Activated CD4-positive, alpha-beta T cell treated with anti-CD3 and anti-CD28 coated beads, Interleukin-2, amount 50 U/mL, for 24 hours (primary cell): ENCODE data around the gene XKR7.

Experiments
- DNase-seq, 2 donors: peaks; one replicate each; pipeline ENCODE4 v3.0.0-alpha.2; 2020; ENCODE audit warnings: low read depth in 1 of 2, low spot score in 1 of 2

XKR7 gene

DNA sequence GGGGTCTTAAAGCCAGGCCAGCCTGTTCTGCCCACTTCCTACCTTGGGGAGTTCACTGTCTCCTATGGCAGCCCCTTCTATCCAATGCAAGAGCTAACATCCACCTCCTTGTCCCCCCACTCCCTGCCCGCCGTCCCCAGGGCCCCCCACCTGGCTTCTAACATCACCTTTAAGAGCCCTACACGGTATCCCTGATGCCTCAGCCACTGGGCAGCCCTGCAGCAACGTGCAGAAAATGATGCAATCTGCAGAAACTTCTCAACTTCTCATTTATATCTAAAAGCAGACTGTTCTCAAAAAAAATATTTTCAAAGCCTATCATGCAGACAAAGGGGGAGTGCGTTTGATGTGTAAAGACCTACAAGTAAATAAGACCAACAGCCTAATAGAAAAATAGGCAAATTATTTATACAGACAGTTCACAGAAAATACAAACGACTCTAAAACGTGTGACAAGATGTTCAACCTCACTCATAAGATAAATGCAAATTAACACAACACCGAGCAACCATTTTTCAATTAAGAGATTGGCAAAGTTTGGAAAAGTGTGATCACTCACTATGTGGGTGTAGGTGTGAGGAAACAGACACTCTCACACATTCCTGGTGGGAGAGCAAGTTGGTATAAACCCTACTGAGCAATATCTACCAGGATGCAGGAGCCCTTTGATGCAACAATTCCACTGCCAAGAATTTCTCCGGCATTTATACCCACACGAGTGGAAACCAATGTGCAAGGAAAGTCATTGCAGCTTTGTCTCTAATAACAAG lies 69.0 kb downstream of the XKR7 start:
- no peak for DNase-seq

DNA sequence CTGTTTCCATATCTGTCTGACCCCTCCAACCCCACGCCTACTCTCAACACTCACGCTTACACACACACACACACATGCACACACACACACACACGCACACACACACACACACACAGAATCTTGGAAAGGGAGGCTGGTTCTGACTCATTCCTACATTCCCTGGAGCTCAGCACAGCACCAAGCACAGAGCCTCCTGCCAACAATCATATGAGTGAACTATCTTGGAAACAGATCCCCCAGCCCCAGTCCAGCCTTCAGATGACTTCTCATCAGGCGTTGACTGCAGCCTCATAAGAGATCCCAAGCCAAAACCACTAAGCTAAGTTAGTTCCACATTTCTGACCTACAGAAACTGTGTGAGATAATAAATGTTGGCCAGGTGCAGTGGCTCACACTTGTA lies 70.0 kb downstream of the XKR7 start:
- DNase-seq: no peak

DNA sequence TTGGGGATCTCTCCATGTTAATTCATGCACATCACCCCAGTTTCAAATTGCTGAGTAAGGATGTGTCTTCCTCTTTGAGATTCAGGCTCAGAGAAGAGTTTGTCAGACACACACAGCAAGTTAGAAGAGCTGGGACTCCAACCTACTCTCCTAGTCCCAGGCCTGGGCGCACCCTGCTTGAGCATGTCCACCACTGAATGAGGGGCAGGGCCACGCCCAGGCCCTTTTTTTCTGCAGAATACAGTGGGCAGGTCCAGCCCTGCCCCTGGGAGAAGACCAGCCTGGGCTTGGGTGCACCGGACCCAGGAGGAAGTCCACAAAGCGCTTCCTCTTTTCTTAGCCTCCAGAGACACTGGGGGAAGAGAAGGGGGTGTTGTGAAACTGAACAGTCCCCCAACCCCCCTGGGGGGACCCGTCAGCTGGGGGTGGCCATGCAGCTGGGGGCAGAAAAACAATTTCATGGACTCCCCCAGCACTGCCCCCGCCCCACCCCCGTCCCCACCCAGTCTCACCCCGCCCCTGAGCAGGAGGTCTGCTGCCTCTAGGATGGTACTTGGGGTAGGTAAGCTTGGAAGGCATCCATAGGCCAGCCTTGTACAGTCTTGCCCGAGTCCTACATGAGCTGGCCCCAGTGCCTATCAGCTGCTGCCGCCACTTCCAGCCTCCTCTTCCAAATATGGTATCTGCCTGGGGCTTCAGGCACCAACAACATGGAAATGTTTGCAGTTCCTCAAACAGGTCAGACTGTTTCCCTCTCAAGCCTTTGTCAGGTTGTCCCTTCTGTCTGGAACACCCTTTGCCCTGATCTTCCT lies 72.4 kb downstream of the XKR7 start:
- DNase-seq: no peak

DNA sequence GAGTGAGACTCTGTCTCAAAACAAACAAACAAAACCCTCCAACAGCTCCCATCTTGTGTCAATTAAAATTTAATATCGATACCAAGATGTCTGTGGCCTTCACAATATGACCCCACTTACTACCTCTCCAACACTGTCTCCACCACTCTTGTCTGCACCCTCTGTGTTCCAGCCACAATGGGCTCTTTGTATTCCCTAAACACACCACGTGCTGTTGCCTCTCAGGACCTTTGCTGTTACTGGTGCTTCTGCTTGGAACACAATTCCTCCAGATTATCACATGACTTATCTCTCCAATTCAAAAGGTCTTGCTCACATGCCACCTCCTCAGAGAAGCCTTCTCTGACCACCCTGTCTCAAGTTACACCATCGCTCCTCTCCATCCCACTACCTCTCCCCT lies 78.0 kb downstream of the XKR7 start:
- no peak for DNase-seq

DNA sequence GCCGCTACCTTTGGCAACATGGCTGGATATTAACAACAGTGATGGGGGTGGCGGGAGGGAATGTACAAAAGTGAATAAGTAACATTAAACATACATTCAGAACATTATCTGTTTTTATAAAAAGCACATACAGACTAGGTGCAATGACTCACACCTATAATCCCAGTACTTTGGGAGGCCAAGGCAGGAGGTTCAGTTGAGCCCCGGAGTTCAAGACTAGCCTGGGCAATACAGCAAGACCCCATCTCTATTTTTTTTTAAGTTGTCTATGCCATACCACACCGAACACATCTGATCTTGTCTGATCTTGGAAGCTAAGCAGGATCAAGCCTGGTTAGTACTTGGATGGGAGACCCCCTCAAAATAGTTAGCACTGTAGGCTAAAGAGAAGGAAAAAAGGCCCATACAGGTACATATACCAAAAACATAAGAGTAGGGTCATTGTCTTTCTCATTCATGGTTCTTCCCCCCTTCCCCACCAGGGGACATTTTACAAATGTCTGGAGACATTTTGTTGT lies 82.4 kb downstream of the XKR7 start:
- DNase-seq: no peak

DNA sequence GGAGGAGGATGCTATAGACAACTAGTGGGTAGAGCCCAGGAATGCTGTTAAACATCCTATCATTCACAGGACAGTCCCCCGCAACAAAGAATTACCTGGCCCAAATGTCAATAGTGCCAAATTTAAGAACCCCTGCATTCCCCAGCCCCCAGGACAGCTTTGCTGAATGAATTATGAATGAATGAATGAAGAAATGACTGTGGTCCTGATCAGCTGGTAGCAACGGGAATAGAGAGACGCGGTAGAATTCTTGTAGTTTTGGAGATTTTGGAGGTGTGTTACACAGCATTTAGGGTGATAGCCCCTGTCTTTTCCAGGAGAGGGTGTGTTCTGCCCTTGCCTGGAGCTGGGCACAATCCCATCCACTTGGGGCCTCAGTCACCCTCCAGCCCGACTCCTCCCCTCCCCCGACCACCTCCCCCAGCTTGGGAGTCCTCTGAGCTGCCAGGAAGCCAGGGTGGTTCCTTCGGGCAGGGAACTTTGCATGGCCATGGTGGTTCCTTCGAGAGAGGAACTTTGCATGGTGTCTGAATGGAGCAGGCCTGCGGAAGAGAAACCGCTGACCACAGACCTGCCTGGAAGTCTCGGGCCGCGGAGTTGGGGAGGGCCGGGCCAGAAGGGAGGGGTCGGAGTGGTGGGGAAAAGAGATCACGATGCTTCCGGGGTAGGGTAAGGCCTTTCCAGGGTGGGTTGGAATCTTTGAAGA lies 83.1 kb downstream of the XKR7 start:
- no peak for DNase-seq

DNA sequence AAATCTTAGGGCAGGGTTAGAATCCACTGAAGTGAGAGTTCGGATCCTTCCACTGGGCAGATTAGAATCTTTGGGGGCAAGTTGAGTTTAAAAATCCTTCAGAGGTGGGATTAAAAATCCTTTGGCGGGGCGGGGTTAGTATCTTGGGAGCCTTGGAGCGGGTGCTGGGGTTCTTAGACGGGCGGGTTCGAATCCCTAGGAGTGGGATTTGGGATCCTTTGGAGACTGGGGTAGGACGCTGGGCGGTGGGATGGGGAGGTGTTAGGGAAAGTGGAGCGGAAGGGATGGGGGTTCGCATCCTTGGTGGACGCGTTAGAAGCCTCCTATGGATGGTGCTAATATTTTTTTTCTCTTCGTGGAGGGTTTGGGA lies 83.8 kb downstream of the XKR7 start:
- no peak for DNase-seq

DNA sequence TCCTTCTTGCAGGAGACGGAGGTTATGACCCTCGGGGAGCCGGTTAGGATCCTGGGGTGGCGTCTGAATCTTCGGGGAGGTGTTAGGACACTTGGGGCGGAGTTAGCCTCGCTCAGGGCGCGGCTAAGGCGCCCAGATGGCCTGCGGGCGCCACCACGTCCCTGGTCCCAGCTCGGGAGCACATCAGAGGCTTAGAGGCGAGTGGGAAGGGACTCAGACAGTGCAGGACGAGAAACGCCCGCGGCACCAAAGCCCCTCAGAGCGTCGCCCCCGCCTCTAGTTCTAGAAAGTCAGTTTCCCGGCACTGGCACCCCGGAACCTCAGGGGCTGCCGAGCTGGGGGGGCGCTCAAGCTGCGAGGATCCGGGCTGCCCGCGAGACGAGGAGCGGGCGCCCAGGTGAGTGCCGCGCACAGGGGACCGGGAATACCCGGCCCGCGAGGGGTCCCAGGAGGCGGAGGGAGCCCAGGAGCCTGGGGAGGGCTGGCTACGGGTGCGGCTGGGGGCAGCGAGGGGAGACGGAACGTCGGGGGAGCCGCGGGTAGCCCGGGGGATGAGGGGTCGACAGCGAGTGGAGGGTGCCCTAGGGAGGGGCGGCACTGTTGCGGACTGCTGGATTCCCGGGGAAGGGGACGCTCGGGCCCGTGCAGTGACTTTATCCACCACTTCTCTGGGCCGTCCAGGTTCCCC lies 84.3 kb downstream of the XKR7 start, which contains the start of gene HCK:
Gene HCK, plus strand, starts transcription at position 153 of the 688 bp plus-strand sequence.
- no peak for DNase-seq

DNA sequence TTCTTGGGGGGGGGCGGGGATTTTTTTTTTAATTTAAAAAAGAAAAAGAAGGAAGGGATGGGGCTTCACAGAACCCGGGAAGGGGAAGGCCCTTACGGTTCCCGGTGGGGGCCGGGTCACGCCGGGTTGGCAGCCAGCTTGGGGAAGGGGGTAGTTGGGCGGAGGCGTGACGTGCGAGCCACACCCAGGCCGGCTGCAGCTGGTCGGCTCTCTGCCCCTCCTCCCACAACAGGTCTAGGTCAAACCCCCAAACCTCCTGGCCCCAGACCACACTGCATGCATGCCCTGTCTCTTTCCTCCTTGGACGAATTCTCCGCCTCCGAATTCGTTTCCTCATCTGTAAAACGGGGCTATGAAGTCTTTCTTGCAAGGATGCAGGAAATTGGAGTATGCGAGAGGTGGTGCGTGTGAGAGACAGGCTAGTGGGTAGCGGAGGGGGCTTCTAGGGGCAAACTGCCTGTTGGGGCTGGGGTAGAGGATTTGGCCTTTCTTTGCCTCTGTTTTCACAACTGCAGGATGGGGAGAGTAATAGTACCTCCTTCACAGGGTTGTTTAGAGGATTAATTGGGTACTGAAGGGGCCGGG lies 84.9 kb downstream of the XKR7 start:
- DNase-seq: no peak
